Measurements from ENCODE around the gene TRAF3IP1. TPM values are rescaled to one million over a fixed set of nuclear protein-coding genes. Genes with fewer than 3 reads are reported as not detected.

Gene TRAF3IP1
- total RNA-seq, 4 donors from 2014 or later, result 12.6 to 41.8 (median 27.6) TPM

GRCh38 chr2:238423561-238424312 is 103.4 kb downstream of the TRAF3IP1 start:
- DNase-seq, result no peak
- no peaks in the 10 kb centered on the region for H3K9me3 ChIP-seq
- H3K4me3 ChIP-seq, result no peak overlapping the region
- H3K27ac ChIP-seq, result no peak overlapping the region
- H3K27me3 ChIP-seq, result no peaks in the 10 kb centered on the region
- TF ChIP-seq POLR2A (IDR thresholded peaks at IDR 0.05), result no peak
- TF ChIP-seq CTCF (IDR thresholded peaks at IDR 0.05), result no peak
- H3K36me3 ChIP-seq, result no peaks in the 10 kb centered on the region
- intact Hi-C loops (cut with DNase I; ENCODE audit: low total_unique reads), result no loop called here
- peaks cover 0 to 4% of the 10 kb centered on the region in 2 donors for H3K4me1 ChIP-seq

- no peak for DNase-seq
- Histone ChIP-seq H3K27ac (no peak overlapping the region), H3K27me3 (no peaks in the 10 kb centered on the region), H3K36me3 (no peaks in the 10 kb centered on the region), H3K4me3 (no peak overlapping the region), H3K4me1 (peaks cover 0 to 4% of the 10 kb centered on the region in 2 donors), H3K9me3 (no peaks in the 10 kb centered on the region)
- TF ChIP-seq POLR2A (IDR thresholded peaks at IDR 0.05), result no peak
- TF ChIP-seq CTCF (IDR thresholded peaks at IDR 0.05), result no peak
- intact Hi-C loops (cut with DNase I; ENCODE audit: low total_unique reads), result no loop called here
These were observed 104.0 kb downstream of the TRAF3IP1 start for GRCh38 chr2:238424313-238424700.

DNA sequence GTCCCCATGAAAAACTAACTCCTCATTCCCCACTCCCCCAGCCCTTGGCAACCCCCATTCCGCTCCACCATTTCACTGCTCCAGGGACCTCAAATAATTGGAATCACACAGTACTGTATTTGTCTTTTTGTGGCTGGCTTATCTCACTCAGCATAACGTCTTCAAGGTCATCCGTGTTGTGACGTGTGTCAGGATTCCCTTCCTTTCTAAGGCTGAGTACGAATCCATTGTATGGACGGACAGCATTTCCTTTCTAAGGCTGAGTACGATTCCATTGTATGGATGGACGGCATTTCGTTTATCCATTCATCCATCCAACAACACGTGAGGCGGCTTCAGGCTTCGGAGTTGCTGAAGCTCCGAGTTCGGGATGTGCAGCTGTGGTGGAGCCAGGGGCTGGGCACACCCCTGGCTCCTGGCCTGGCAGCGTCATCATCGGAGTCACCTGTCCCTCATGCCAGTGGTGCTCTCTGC is 105.2 kb downstream of the TRAF3IP1 start:
- H3K4me3 ChIP-seq, result peak overlapping the region in 1 of 2 donors; percentile 61
- H3K36me3 ChIP-seq, result no peaks in the 10 kb centered on the region
- TF ChIP-seq CTCF (IDR thresholded peaks at IDR 0.05), result no peak
- no peak for TF ChIP-seq POLR2A (IDR thresholded peaks at IDR 0.05)
- peak overlapping the region in 1 of 2 donors; percentile 92 for H3K27ac ChIP-seq
- peaks cover 0 to 4% of the 10 kb centered on the region in 2 donors for H3K4me1 ChIP-seq
- no peaks in the 10 kb centered on the region for H3K27me3 ChIP-seq
- H3K9me3 ChIP-seq, result peaks cover 0 to under 1% of the 10 kb centered on the region in 2 donors
- intact Hi-C loops (cut with DNase I; ENCODE audit: low total_unique reads), result no loop called here
- DNase-seq, result no peak

GRCh38 chr2:238425979-238426567 is 105.8 kb downstream of the TRAF3IP1 start:
- TF ChIP-seq POLR2A (IDR thresholded peaks at IDR 0.05), result no peak
- TF ChIP-seq CTCF (IDR thresholded peaks at IDR 0.05), result no peak
- DNase-seq, result no peak

More at GRCh38 chr2:238425979-238426567, 105.8 kb downstream of the TRAF3IP1 start:
- intact Hi-C loops (cut with DNase I; ENCODE audit: low total_unique reads), result no loop called here
- Histone ChIP-seq H3K4me1 (peaks cover 0 to 4% of the 10 kb centered on the region in 2 donors), H3K4me3 (peak overlapping the region; percentile 53 to 61), H3K9me3 (peaks cover 0 to 5% of the 10 kb centered on the region in 2 donors), H3K36me3 (no peaks in the 10 kb centered on the region), H3K27ac (peak overlapping the region; percentile 80 to 92), H3K27me3 (no peaks in the 10 kb centered on the region)

Data from uterus (tissue), 4 donors.